GM12873 (cell line): Measurements from ENCODE around the gene LY6G5C.

ENCODE experiments used
- TF ChIP-seq, protein P1 (sequence below): IDR thresholded peaks from 2 replicates; pipeline ENCODE4 v1.5.1; 2012; ENCODE audit warnings: low read depth, mild to moderate bottlenecking, moderate library complexity, low read length, control low read depth; ENCODE audit not compliant: insufficient read depth; ENCODE audit errors: missing control alignments

LY6G5C gene

DNA sequence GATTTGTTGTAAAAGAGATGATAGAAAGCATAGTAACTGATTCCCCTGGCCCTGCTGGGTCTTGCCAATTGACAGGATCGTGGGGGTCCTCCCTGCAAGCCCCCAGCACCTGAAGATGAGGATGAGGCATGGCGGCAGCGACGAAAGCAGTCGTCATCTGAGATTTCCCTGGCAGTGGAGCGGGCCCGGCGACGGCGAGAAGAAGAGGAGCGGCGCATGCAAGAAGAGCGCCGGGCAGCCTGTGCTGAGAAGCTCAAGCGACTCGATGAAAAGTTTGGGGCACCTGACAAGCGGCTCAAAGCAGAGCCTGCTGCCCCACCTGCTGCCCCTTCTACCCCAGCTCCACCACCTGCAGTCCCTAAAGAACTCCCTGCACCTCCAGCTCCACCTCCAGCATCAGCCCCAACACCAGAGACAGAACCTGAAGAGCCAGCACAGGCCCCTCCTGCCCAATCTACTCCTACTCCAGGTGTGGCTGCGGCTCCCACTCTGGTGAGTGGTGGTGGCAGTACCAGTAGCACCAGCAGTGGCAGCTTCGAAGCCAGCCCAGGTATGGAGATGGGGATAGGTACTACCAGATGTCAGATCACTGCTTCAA, 53.1 kb downstream of the LY6G5C start:
- TF ChIP-seq, protein P1, sequence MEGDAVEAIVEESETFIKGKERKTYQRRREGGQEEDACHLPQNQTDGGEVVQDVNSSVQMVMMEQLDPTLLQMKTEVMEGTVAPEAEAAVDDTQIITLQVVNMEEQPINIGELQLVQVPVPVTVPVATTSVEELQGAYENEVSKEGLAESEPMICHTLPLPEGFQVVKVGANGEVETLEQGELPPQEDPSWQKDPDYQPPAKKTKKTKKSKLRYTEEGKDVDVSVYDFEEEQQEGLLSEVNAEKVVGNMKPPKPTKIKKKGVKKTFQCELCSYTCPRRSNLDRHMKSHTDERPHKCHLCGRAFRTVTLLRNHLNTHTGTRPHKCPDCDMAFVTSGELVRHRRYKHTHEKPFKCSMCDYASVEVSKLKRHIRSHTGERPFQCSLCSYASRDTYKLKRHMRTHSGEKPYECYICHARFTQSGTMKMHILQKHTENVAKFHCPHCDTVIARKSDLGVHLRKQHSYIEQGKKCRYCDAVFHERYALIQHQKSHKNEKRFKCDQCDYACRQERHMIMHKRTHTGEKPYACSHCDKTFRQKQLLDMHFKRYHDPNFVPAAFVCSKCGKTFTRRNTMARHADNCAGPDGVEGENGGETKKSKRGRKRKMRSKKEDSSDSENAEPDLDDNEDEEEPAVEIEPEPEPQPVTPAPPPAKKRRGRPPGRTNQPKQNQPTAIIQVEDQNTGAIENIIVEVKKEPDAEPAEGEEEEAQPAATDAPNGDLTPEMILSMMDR = no peak

DNA sequence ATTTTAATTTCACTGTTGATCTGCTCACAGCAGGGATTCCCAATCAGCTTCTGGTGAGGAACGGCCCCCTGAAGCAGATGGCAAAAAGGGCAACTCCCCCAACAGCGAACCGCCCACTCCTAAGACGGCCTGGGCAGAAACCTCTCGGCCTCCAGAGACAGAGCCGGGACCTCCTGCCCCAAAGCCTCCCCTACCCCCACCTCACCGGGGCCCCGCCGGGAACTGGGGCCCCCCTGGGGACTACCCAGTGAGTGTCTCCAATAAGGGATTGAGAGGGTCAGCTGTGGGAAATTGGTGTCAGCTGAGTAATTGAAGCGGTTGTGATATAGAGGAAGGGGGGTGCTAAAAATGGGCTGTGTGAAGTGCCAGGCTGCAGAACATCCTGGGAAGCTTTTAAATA, 53.9 kb downstream of the LY6G5C start:
- TF ChIP-seq, protein P1 = no peak
